ENCODE results near the gene IFNGR2.

DNA sequence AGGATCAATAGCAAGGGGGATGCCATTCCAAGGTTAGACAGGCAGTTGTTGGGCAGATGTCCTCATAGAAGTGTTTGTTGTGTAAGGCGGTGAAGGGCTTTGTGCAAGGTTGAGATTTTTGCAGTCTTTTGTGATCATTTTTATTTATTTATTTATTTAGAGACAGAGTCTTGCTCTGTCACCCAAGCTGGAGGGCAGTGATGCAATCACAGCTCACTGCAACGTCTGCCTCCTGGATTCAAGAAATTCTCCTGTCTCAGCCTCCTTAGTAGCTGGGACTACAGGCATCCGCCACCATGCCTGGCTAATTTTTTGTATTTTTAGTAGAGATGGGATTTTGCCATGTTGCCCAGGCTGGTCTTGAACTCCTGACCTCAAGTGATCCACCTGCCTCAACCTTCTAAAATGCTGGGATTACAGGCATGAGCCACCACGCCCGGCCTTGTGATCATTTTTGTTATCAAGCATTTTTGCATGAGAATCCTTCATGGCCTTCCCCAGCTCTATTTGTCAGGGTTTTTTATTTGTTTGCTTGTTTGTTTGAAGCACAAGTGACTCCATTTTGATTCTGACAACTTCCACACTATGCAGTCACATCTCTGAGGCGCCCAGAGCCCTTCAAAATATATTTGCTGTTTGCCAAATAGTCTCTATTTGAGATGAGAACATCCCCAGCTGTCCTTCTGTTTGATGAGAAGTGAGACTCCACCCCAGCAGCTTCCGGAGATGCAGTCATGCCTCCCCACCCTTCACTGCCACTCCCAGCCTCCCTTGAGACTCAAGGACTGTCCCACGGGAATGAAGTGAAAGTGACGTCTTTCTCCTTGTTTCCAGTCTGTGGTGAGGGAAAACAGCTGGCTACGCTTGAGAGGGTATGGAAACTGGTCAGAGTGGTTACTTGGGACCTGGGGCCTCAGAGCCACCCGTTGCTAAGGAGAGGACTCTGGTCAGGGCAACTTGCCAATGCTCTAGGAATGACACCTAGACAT is 38.6 kb downstream of the IFNGR2 start:
- TF ChIP-seq POLR2A (IDR thresholded peaks at IDR 0.05; ENCODE audit: low read length) = no peak
- no peak for TF ChIP-seq GATA1 (IDR thresholded peaks at IDR 0.05; ENCODE audit: low read depth, low read length)
